ENCODE results near the gene LRCH1. TPM values are rescaled to one million over a fixed set of nuclear protein-coding genes. Genes with fewer than 3 reads are reported as not detected.

The LRCH1 gene
- total RNA-seq, 4 donors from 2014 or later, result 5.0 to 20.4 (median 7.4) TPM

GRCh38 chr13:46594374-46595078, 41.6 kb downstream of the LRCH1 start:
- no peak for DNase-seq
- Histone ChIP-seq H3K36me3 (no peaks in the 10 kb centered on the region), H3K27ac (peak overlapping the region in 3 of 4 donors; percentile 42 to 76 (median 62)), H3K4me1 (peaks cover 24 to 67% (median 36%) of the 10 kb centered on the region in 3 donors), H3K4me3 (no peak overlapping the region), H3K9me3 (no peaks in the 10 kb centered on the region), H3K27me3 (no peaks in the 10 kb centered on the region)
- intact Hi-C loops (cut with DNase I), result no loop called here
- 74 to 90% methylated on average over 5 of the region's 5 CpGs for WGBS, 2 donors
- TF ChIP-seq CTCF (IDR thresholded peaks at IDR 0.05), result no peak
- no peak for TF ChIP-seq POLR2A (IDR thresholded peaks at IDR 0.05)

- peak overlapping the region; percentile 17 to 76 (median 52) for H3K27ac ChIP-seq
Measured at GRCh38 chr13:46595136-46595884, 42.3 kb downstream of the LRCH1 start.

GRCh38 chr13:46595885-46596275, 42.9 kb downstream of the LRCH1 start:
- H3K27me3 ChIP-seq, result no peaks in the 10 kb centered on the region
- no peak overlapping the region for H3K4me3 ChIP-seq
- peaks cover 35 to 81% (median 43%) of the 10 kb centered on the region in 3 donors for H3K4me1 ChIP-seq
- TF ChIP-seq CTCF (IDR thresholded peaks at IDR 0.05) (no peak), POLR2A (IDR thresholded peaks at IDR 0.05) (no peak)
- H3K36me3 ChIP-seq, result no peaks in the 10 kb centered on the region
- peak overlapping the region; percentile 13 to 69 (median 45) for H3K27ac ChIP-seq
- intact Hi-C loops (cut with DNase I), result no loop called here
- 17 to 19% methylated on average over 1 of the region's 1 CpG for WGBS, 2 donors
- H3K9me3 ChIP-seq, result no peaks in the 10 kb centered on the region
- no peak for DNase-seq

More at GRCh38 chr13:46595136-46595884, 42.3 kb downstream of the LRCH1 start:
- TF ChIP-seq CTCF (IDR thresholded peaks at IDR 0.05) (no peak), POLR2A (IDR thresholded peaks at IDR 0.05) (no peak)
- no peak for DNase-seq
- WGBS, 2 donors, result 40 to 44% methylated on average over 6 of the region's 6 CpGs
- H3K27me3 ChIP-seq, result no peaks in the 10 kb centered on the region
- H3K4me3 ChIP-seq, result no peak overlapping the region
- intact Hi-C loops (cut with DNase I), result no loop called here
- H3K9me3 ChIP-seq, result no peaks in the 10 kb centered on the region
- peaks cover 30 to 75% (median 39%) of the 10 kb centered on the region in 3 donors for H3K4me1 ChIP-seq
- no peaks in the 10 kb centered on the region for H3K36me3 ChIP-seq

GRCh38 chr13:46596466-46596865, 43.5 kb downstream of the LRCH1 start:
- intact Hi-C loops (cut with DNase I), result no loop called here
- 57 to 65% methylated on average over 6 of the region's 6 CpGs for WGBS, 2 donors
- Histone ChIP-seq H3K27me3 (no peaks in the 10 kb centered on the region), H3K4me1 (peaks cover 38 to 87% (median 44%) of the 10 kb centered on the region in 3 donors), H3K4me3 (no peak overlapping the region), H3K27ac (peak overlapping the region; percentile 13 to 69 (median 45)), H3K9me3 (no peaks in the 10 kb centered on the region), H3K36me3 (no peaks in the 10 kb centered on the region)
- no peak for TF ChIP-seq POLR2A (IDR thresholded peaks at IDR 0.05)
- DNase-seq, result no peak

- H3K9me3 ChIP-seq, result no peaks in the 10 kb centered on the region
- H3K36me3 ChIP-seq, result no peaks in the 10 kb centered on the region
- no peak for DNase-seq
- TF ChIP-seq POLR2A (IDR thresholded peaks at IDR 0.05) (no peak), CTCF (IDR thresholded peaks at IDR 0.05) (no peak)
- peak overlapping the region in 3 of 4 donors; percentile 25 to 60 (median 38) for H3K27ac ChIP-seq
- intact Hi-C loops (cut with DNase I), result no loop called here
- no peaks in the 10 kb centered on the region for H3K27me3 ChIP-seq
- H3K4me1 ChIP-seq, result peaks cover 46 to 92% (median 47%) of the 10 kb centered on the region in 3 donors
- no peak overlapping the region for H3K4me3 ChIP-seq
- WGBS, 2 donors, result 63 to 70% methylated on average over 7 of the region's 7 CpGs
Measured at GRCh38 chr13:46598140-46598819, 45.3 kb downstream of the LRCH1 start.
